WTC11 (cell line): Measurements from ENCODE around the gene ZNF593OS. TPM values are rescaled to one million over a fixed set of nuclear protein-coding genes. Genes with fewer than 3 reads are reported as not detected.

Experiments
- ATAC-seq: fragments of 200-7000 bp; cut with Tn5 transposase; 2 replicates; pipeline ENCODE4 v1.10.0; 2021; ENCODE audit warnings: mild to moderate bottlenecking, moderate library complexity
- CTCF ChIA-PET: fragments of 300-600 bp; sonication (Branson Sonifier 250); formaldehyde crosslinking; loops from one replicate; lab custom pipeline; 2021; ENCODE audit warnings: antibody characterized with exemption; lab: Charles Lee
- POLR2A ChIA-PET: fragments of 350-600 bp; sonication (Branson Sonifier 250); formaldehyde crosslinking; loops from one replicate; lab custom pipeline; 2021; ENCODE audit warnings: antibody characterized with exemption; lab: Charles Lee
- DNase-seq: peaks from one replicate; pipeline ENCODE4 v3.0.0; 2021; ENCODE audit warnings: low spot score
- H3K27ac Mint-ChIP-seq: 2 replicates; pipeline ENCODE4 v1.8.0; 2021; ENCODE audit warnings: mixed read lengths
- H3K27me3 Mint-ChIP-seq: 2 replicates; pipeline ENCODE4 v1.8.0; 2021; ENCODE audit warnings: low read depth, mild to moderate bottlenecking, moderate library complexity, mixed read lengths
- H3K36me3 Mint-ChIP-seq: 2 replicates; pipeline ENCODE4 v1.8.0; 2021; ENCODE audit warnings: mixed read lengths
- H3K4me1 Mint-ChIP-seq: 2 replicates; pipeline ENCODE4 v1.8.0; 2022; ENCODE audit warnings: mixed read lengths
- H3K4me3 Mint-ChIP-seq: 2 replicates; pipeline ENCODE4 v1.8.0; 2021; ENCODE audit warnings: mild to moderate bottlenecking, moderate library complexity, mixed read lengths
- H3K9me3 Mint-ChIP-seq: 2 replicates; pipeline ENCODE4 v1.8.0; 2021; ENCODE audit warnings: mixed read lengths
- ATF2 ChIP-seq: sonication (generic); formaldehyde crosslinking; IDR thresholded peaks from 2 replicates; pipeline ENCODE4 v1.8.1; 2022; ENCODE audit warnings: low read depth, missing genetic modification reagents, borderline replicate concordance
- CBFB ChIP-seq: sonication (generic); formaldehyde crosslinking; IDR thresholded peaks from 2 replicates; pipeline ENCODE4 v1.8.1; 2022; ENCODE audit warnings: mild to moderate bottlenecking, low read depth, missing genetic modification reagents
- CREB1 ChIP-seq: sonication (generic); formaldehyde crosslinking; IDR thresholded peaks from 2 replicates; pipeline ENCODE4 v1.8.0; 2023; ENCODE audit warnings: mild to moderate bottlenecking, missing genetic modification reagents
- CREM ChIP-seq: sonication (generic); formaldehyde crosslinking; IDR thresholded peaks from 2 replicates; pipeline ENCODE4 v1.8.1; 2022; ENCODE audit warnings: mild to moderate bottlenecking, missing genetic modification reagents, moderate library complexity
- FOXJ3 ChIP-seq: sonication (generic); formaldehyde crosslinking; IDR thresholded peaks from 2 replicates; pipeline ENCODE4 v1.9.0; 2021; ENCODE audit warnings: missing genetic modification reagents, mild to moderate bottlenecking, borderline replicate concordance
- FOXK1 ChIP-seq: sonication (generic); formaldehyde crosslinking; IDR thresholded peaks from 2 replicates; pipeline ENCODE4 v1.8.0; 2022; ENCODE audit warnings: mild to moderate bottlenecking, moderate library complexity, missing genetic modification reagents
- GTF2I ChIP-seq: fragments of 250-450 bp; sonication (Bioruptor Pico); conservative IDR thresholded peaks from 2 replicates; pipeline ENCODE4 v1.4.0; 2021; ENCODE audit warnings: mild to moderate bottlenecking
- IRF2 ChIP-seq: sonication (generic); formaldehyde crosslinking; IDR thresholded peaks from 2 replicates; pipeline ENCODE4 v1.8.0; 2022; ENCODE audit warnings: low read depth, missing genetic modification reagents, borderline replicate concordance
- MXD4 ChIP-seq: fragments of 250-450 bp; sonication (Bioruptor Pico); IDR thresholded peaks from 2 replicates; pipeline ENCODE4 v1.8.0; 2021; ENCODE audit warnings: mild to moderate bottlenecking, moderate library complexity, borderline replicate concordance
- NFATC4 ChIP-seq: fragments of 250-450 bp; sonication (Bioruptor Pico); IDR thresholded peaks from 2 replicates; pipeline ENCODE4 v1.9.0; 2021; ENCODE audit warnings: mild to moderate bottlenecking
- OVOL2 ChIP-seq: fragments of 250-450 bp; sonication (Bioruptor Pico); IDR thresholded peaks from 2 replicates; pipeline ENCODE4 v1.9.0; 2021; ENCODE audit warnings: mild to moderate bottlenecking, borderline replicate concordance
- TEAD4 ChIP-seq: sonication (generic); formaldehyde crosslinking; IDR thresholded peaks from 2 replicates; pipeline ENCODE4 v1.8.0; 2022; ENCODE audit warnings: mild to moderate bottlenecking, missing genetic modification reagents
- USF1 ChIP-seq: sonication (generic); formaldehyde crosslinking; IDR thresholded peaks from 2 replicates; pipeline ENCODE4 v1.8.0; 2022; ENCODE audit warnings: mild to moderate bottlenecking, missing genetic modification reagents
- ZBTB21 ChIP-seq: sonication (generic); formaldehyde crosslinking; IDR thresholded peaks from 2 replicates; pipeline ENCODE4 v1.8.1; 2023; ENCODE audit warnings: mild to moderate bottlenecking, missing genetic modification reagents, borderline replicate concordance
- ZNF232 ChIP-seq: sonication (generic); formaldehyde crosslinking; IDR thresholded peaks from 2 replicates; pipeline ENCODE4 v1.8.0; 2022; ENCODE audit warnings: mild to moderate bottlenecking, missing genetic modification reagents
- ZNF263 ChIP-seq: sonication (generic); formaldehyde crosslinking; IDR thresholded peaks from 2 replicates; pipeline ENCODE4 v1.8.1; 2022; ENCODE audit warnings: low read depth, mild to moderate bottlenecking, moderate library complexity, missing genetic modification reagents
- ZNF396 ChIP-seq: fragments of 250-450 bp; sonication (Bioruptor Pico); IDR thresholded peaks from 2 replicates; pipeline ENCODE4 v1.8.0; 2021; ENCODE audit warnings: mild to moderate bottlenecking, moderate library complexity, borderline replicate concordance
- ZNF416 ChIP-seq: fragments of 250-450 bp; sonication (Bioruptor Pico); IDR thresholded peaks from 2 replicates; pipeline ENCODE4 v1.9.0; 2021; ENCODE audit warnings: mild to moderate bottlenecking, inconsistent platforms
- total RNA-seq: library from RNA; stranded (reverse); gene quantifications from 3 replicates; pipeline ENCODE4 v1.2.3, GENCODE V29; 2021
- TF ChIP-seq, protein P1 (sequence below): fragments of 250-450 bp; sonication (Bioruptor Pico); IDR thresholded peaks from 2 replicates; pipeline ENCODE4 v1.9.0; 2021; ENCODE audit warnings: mild to moderate bottlenecking
- TF ChIP-seq, protein P2 (sequence below): fragments of 250-450 bp; sonication (Bioruptor Pico); IDR thresholded peaks from 2 replicates; pipeline ENCODE4 v1.9.0; 2021; ENCODE audit warnings: mild to moderate bottlenecking, borderline replicate concordance
- TF ChIP-seq, protein P3 (sequence below): fragments of 200-600 bp; IDR thresholded peaks from 2 replicates; pipeline ENCODE4 v1.8.0; 2022; ENCODE audit warnings: antibody characterized with exemption

ZNF593OS gene
- total RNA-seq, 1 experiment from 2014 or later: not detected

- Mint-ChIP-seq H3K4me1 (peaks cover 17% of the 10 kb centered on the region), H3K27me3 (no peaks in the 10 kb centered on the region), H3K9me3 (no peaks in the 10 kb centered on the region), H3K4me3 (no peak overlapping the region), H3K36me3 (peaks cover 3% of the 10 kb centered on the region; the same call in 1 of the 2 replicates), H3K27ac (no peak overlapping the region)
- DNase-seq (no peak), ATAC-seq (no peak)
- TF ChIP-seq CREB1 (CRISPR knock-in tag): no peak
- no peak for TF ChIP-seq GTF2I (CRISPR knock-in tag)
- TF ChIP-seq, protein P1, sequence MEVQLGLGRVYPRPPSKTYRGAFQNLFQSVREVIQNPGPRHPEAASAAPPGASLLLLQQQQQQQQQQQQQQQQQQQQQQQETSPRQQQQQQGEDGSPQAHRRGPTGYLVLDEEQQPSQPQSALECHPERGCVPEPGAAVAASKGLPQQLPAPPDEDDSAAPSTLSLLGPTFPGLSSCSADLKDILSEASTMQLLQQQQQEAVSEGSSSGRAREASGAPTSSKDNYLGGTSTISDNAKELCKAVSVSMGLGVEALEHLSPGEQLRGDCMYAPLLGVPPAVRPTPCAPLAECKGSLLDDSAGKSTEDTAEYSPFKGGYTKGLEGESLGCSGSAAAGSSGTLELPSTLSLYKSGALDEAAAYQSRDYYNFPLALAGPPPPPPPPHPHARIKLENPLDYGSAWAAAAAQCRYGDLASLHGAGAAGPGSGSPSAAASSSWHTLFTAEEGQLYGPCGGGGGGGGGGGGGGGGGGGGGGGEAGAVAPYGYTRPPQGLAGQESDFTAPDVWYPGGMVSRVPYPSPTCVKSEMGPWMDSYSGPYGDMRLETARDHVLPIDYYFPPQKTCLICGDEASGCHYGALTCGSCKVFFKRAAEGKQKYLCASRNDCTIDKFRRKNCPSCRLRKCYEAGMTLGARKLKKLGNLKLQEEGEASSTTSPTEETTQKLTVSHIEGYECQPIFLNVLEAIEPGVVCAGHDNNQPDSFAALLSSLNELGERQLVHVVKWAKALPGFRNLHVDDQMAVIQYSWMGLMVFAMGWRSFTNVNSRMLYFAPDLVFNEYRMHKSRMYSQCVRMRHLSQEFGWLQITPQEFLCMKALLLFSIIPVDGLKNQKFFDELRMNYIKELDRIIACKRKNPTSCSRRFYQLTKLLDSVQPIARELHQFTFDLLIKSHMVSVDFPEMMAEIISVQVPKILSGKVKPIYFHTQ (CRISPR knock-in tag): no peak
- no peak for TF ChIP-seq CREM
- TF ChIP-seq ZNF263 (CRISPR knock-in tag): no peak
- TF ChIP-seq ZBTB21: no peak
- no peak for TF ChIP-seq CBFB (CRISPR knock-in tag)
- TF ChIP-seq ZNF232 (CRISPR knock-in tag): no peak
- TF ChIP-seq, protein P2, sequence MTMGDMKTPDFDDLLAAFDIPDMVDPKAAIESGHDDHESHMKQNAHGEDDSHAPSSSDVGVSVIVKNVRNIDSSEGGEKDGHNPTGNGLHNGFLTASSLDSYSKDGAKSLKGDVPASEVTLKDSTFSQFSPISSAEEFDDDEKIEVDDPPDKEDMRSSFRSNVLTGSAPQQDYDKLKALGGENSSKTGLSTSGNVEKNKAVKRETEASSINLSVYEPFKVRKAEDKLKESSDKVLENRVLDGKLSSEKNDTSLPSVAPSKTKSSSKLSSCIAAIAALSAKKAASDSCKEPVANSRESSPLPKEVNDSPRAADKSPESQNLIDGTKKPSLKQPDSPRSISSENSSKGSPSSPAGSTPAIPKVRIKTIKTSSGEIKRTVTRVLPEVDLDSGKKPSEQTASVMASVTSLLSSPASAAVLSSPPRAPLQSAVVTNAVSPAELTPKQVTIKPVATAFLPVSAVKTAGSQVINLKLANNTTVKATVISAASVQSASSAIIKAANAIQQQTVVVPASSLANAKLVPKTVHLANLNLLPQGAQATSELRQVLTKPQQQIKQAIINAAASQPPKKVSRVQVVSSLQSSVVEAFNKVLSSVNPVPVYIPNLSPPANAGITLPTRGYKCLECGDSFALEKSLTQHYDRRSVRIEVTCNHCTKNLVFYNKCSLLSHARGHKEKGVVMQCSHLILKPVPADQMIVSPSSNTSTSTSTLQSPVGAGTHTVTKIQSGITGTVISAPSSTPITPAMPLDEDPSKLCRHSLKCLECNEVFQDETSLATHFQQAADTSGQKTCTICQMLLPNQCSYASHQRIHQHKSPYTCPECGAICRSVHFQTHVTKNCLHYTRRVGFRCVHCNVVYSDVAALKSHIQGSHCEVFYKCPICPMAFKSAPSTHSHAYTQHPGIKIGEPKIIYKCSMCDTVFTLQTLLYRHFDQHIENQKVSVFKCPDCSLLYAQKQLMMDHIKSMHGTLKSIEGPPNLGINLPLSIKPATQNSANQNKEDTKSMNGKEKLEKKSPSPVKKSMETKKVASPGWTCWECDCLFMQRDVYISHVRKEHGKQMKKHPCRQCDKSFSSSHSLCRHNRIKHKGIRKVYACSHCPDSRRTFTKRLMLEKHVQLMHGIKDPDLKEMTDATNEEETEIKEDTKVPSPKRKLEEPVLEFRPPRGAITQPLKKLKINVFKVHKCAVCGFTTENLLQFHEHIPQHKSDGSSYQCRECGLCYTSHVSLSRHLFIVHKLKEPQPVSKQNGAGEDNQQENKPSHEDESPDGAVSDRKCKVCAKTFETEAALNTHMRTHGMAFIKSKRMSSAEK (CRISPR knock-in tag): no peak
- no peak for TF ChIP-seq USF1 (CRISPR knock-in tag)
- TF ChIP-seq ATF2 (CRISPR knock-in tag): no peak
- TF ChIP-seq NFATC4 (CRISPR knock-in tag): no peak
- ChIA-PET CTCF (interaction anchor here (1.1 to 5.9 kb wide), 5 partner anchors 11 to 97 kb away, joined by 5 to 165 read pairs (median 46); partner anchors contain the start of genes C1orf232, CEP85, CNKSR1 and SH3BGRL3), POLR2A (no interaction called here)
Measured at GRCh38 chr1:26188477-26188876, 16.8 kb upstream of the ZNF593OS start.

- POLR2A ChIA-PET: interaction anchor here (0.5 kb wide), 1 partner anchor 304 kb away, joined by 3 read pairs; no protein-coding TSS in a partner anchor
- no peak overlapping the region for H3K27ac Mint-ChIP-seq
- no peak for DNase-seq
- H3K9me3 Mint-ChIP-seq: no peaks in the 10 kb centered on the region
- peaks cover 3% of the 10 kb centered on the region; the same call in 1 of the 2 replicates for H3K36me3 Mint-ChIP-seq
- H3K4me3 Mint-ChIP-seq: no peak overlapping the region
- H3K4me1 Mint-ChIP-seq: peaks cover 17% of the 10 kb centered on the region
- no peaks in the 10 kb centered on the region for H3K27me3 Mint-ChIP-seq
- no peak for ATAC-seq
- CTCF ChIA-PET: interaction anchor here (5.9 kb wide), 1 partner anchor 46 kb away, joined by 165 read pairs; the partner anchor contains the start of gene CEP85
- TF ChIP-seq FOXJ3 (no peak), ZNF396 (CRISPR knock-in tag) (no peak), FOXK1 (CRISPR knock-in tag) (no peak), MXD4 (no peak), ZNF416 (CRISPR knock-in tag) (no peak), OVOL2 (no peak), IRF2 (CRISPR knock-in tag) (no peak), TEAD4 (CRISPR knock-in tag) (no peak)
- TF ChIP-seq, protein P1 (CRISPR knock-in tag): no peak
- TF ChIP-seq, protein P3, sequence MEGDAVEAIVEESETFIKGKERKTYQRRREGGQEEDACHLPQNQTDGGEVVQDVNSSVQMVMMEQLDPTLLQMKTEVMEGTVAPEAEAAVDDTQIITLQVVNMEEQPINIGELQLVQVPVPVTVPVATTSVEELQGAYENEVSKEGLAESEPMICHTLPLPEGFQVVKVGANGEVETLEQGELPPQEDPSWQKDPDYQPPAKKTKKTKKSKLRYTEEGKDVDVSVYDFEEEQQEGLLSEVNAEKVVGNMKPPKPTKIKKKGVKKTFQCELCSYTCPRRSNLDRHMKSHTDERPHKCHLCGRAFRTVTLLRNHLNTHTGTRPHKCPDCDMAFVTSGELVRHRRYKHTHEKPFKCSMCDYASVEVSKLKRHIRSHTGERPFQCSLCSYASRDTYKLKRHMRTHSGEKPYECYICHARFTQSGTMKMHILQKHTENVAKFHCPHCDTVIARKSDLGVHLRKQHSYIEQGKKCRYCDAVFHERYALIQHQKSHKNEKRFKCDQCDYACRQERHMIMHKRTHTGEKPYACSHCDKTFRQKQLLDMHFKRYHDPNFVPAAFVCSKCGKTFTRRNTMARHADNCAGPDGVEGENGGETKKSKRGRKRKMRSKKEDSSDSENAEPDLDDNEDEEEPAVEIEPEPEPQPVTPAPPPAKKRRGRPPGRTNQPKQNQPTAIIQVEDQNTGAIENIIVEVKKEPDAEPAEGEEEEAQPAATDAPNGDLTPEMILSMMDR: no peak
Measured at GRCh38 chr1:26187882-26188281, 16.2 kb upstream of the ZNF593OS start.
